Esophagus (tissue), 2 donors: ENCODE data around the gene ACSF3. TPM values are rescaled to one million over a fixed set of nuclear protein-coding genes. Genes with fewer than 3 reads are reported as not detected.
A peak's percentile ranks its signal among the peaks of the same experiment; 100 is the strongest.

Experiments
- H3K27ac ChIP-seq, 2 donors: one replicate each; pipeline ENCODE4 v1.5.1; 2013; ENCODE audit warnings: low read depth in 2 of 2, mild to moderate bottlenecking in 2 of 2, inconsistent platforms in 1 of 2, low read length in 1 of 2, moderate library complexity in 1 of 2
- H3K27me3 ChIP-seq, 2 donors: one replicate each; pipeline ENCODE4 v1.6.1; 2013; ENCODE audit warnings: low read length in 2 of 2, control low read depth in 1 of 2, mild to moderate bottlenecking in 1 of 2; ENCODE audit not compliant: insufficient read depth in 2 of 2, control insufficient read depth in 1 of 2
- H3K36me3 ChIP-seq, 2 donors: one replicate each; pipeline ENCODE4 v1.6.1; 2013; ENCODE audit warnings: low read length in 1 of 2; ENCODE audit not compliant: control insufficient read depth in 2 of 2, insufficient read depth in 2 of 2
- H3K4me1 ChIP-seq, 2 donors: one replicate each; pipeline ENCODE4 v1.6.1; 2013; ENCODE audit warnings: low read length in 1 of 2; ENCODE audit not compliant: control insufficient read depth in 2 of 2, insufficient read depth in 2 of 2
- H3K4me3 ChIP-seq, 2 donors: one replicate each; pipeline ENCODE4 v1.5.1; 2013; ENCODE audit warnings: low read length in 2 of 2, mild to moderate bottlenecking in 2 of 2, low read depth in 1 of 2, moderate library complexity in 1 of 2
- H3K9me3 ChIP-seq, 2 donors: one replicate each; pipeline ENCODE4 v1.6.1; 2013; ENCODE audit warnings: mild to moderate bottlenecking in 2 of 2, low read depth in 1 of 2, low read length in 1 of 2, moderate library complexity in 1 of 2; ENCODE audit not compliant: control insufficient read depth in 2 of 2, insufficient read depth in 1 of 2
- WGBS, 2 donors: extraction: QIAGEN DNeasy Blood & Tissue Kit; methylation state at CpG; one replicate each; pipeline ENCODE4 v1.1.7; 2013; 5-methylcytosine and 5-hydroxymethylcytosine counted together
- polyA plus RNA-seq, 2 donors: library from polyadenylated mRNA; stranded (reverse); fragments of 200-250 nt; gene quantifications; one replicate each; pipeline ENCODE4 v1.2.3, GENCODE V29; 2013
- donor health status: healthy with polysubstance abuse.
- donor health status: Bipolar disorder and iron deficiency.

The ACSF3 gene
- polyA plus RNA-seq, 2 donors, result 14.1 to 22.3 TPM

DNA sequence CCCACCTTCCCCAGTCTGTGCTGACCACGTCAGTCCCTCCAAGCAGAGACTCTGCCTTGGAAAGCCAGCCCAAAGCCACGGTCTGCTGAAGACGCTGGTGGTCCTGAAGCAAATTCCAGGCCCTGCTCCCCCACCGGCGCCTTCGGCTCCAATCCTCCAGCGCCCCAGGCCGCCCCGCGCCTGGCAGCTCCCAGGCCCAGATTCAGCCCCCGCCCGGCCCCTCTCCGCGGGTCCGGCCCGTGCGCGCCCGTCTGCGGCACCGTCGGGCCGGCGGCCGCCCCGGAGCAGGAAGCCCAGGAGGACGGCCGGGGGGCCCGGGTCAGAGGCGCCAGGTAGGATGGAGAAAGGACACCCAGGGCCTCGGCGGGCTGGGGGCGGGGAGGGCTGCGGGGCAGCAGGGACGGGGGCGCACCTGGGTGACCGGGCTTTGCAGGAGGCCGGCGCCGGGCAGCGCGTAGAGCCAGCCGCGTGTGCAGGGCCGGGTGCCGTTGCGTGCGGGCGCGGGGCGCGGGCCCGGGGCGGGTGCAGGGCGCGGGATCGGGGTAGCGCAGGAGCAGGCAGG, 107.3 kb downstream of the ACSF3 start:
- 3 to 4% methylated on average over 38 to 58 of the region's 58 CpGs for WGBS, 2 donors
- Histone ChIP-seq H3K4me3 (peak overlapping the region; percentile 29 to 47), H3K4me1 (peaks cover 0 to 3% of the 10 kb centered on the region in 2 donors), H3K9me3 (peaks cover 0 to 6% of the 10 kb centered on the region in 2 donors), H3K27me3 (peaks cover 0 to 15% of the 10 kb centered on the region in 2 donors), H3K27ac (no peak overlapping the region), H3K36me3 (no peaks in the 10 kb centered on the region)

DNA sequence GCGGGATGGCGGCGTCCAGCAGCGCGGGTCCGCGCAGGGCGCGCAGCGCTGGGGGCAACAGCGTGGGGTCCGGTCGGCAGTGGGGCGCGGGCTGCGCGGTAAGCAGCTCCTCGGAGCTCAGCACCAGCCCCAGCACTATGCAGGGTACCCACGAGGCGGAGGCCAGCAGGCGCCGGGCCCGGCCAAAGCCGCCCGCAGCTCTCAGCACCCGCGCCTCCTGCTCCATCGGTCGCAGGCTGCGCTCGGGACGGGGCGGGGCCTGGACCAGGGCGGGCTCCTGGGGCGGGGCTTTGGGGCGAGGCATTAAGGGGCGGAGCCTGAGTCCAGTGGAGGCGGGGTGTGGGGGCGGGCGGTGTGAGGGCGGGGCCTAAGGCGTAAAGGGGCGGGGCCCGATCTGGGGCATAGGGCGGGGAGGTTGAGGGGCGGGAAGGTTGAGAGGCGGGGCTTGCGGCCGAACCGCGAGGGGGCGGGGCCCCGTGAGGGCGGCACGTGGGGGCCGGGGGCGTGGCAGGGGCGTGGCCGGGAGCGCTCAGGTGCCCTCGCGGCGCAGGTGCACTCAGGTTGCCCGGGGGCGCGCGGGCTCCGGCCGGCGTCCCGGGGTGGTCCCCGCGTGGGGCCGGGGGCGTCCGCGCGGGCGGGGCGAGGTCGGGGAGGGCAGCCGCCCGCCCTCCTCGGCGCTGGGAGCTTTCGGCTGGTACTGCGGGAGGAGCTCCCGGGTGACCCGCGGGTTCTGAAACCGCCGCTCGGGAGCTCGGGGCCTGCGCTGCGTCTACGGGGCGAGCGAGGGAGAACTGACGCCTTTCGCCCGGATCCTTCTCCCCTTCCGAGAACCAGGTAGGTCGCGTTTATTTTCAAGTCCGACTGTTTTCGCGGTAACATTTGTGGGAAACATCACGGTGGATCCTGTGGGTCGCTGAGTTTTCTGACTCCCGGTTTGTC, 108.1 kb downstream of the ACSF3 start:
- H3K36me3 ChIP-seq, result no peaks in the 10 kb centered on the region
- WGBS, 2 donors, result 1 to 2% methylated on average over 44 to 111 of the region's 111 CpGs
- peaks cover 0 to 6% of the 10 kb centered on the region in 2 donors for H3K9me3 ChIP-seq
- peaks cover 0 to 3% of the 10 kb centered on the region in 2 donors for H3K4me1 ChIP-seq
- no peak overlapping the region for H3K27ac ChIP-seq
- H3K27me3 ChIP-seq, result peaks cover 0 to 15% of the 10 kb centered on the region in 2 donors
- H3K4me3 ChIP-seq, result peak overlapping the region; percentile 29 to 47

DNA sequence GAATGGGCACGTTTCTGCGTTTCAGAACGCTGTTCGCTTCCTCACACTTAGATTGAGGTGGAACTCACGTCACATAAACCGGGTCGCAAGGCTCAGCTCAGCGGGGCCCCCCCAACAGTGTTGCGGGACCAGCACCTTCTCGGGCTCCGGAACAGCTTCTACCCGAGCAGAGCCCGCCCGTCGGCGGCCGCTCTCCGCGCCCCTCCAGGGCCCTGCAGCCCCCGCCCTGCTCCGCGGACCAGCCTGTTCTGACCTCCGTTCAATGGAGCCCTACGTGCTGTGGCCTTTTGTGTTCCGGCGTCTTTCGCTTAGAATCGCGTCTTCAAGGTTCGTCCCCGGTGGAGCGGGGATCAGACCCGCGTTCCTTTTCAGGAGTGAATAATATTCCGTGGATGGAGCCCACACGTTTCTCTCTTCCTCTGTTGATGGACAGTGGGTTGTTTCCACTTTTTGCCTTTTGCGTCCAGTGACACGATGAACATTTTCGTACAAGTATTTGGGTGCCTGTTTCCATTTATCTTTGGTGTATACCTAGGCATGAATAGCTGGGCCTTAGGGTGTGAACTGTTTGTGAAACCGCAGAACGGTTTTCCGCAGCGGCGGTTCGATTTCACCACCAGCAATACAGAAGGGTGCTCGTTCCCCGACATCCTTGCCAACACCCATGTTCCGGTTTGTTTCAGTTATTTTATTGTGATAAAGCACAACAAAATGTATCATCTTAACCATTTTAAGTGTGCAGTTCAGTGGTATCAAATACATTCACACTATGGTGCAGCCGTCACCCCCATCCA, 109.0 kb downstream of the ACSF3 start:
- peaks cover 0 to 6% of the 10 kb centered on the region in 2 donors for H3K9me3 ChIP-seq
- no peak overlapping the region for H3K4me3 ChIP-seq
- no peaks in the 10 kb centered on the region for H3K36me3 ChIP-seq
- no peak overlapping the region for H3K27ac ChIP-seq
- H3K27me3 ChIP-seq, result peaks cover 0 to 15% of the 10 kb centered on the region in 2 donors
- 43 to 48% methylated on average over 48 to 49 of the region's 49 CpGs for WGBS, 2 donors
- peaks cover 0 to 3% of the 10 kb centered on the region in 2 donors for H3K4me1 ChIP-seq

Other genes starting within 250 kb of the ACSF3 start
- gene GALNS, start 236.9 kb upstream of the ACSF3 start, polyA plus RNA-seq, result 10 to 100 TPM; 10.7 to 20.4 TPM
- gene TRAPPC2L, start 236.7 kb upstream of the ACSF3 start, polyA plus RNA-seq, result 10 to 100 TPM; 42.8 to 44.1 TPM
- gene PABPN1L, start 227.2 kb upstream of the ACSF3 start, polyA plus RNA-seq, result under 1 TPM; 0.04 to 0.14 TPM
- gene CBFA2T3, start 116.6 kb upstream of the ACSF3 start, polyA plus RNA-seq, result 1 to 10 TPM in 1 of 2 donors, under 1 TPM in 1; 0.93 to 1.4 TPM
- not detected for gene CDH15, start 77.9 kb downstream of the ACSF3 start, polyA plus RNA-seq
- under 1 TPM; 0.14 to 0.16 TPM for gene SLC22A31, start 106.7 kb downstream of the ACSF3 start, polyA plus RNA-seq
- gene ZNF778, start 123.9 kb downstream of the ACSF3 start, polyA plus RNA-seq, result 1 to 10 TPM; 1.4 to 2.9 TPM